ENCODE data around the gene UAP1L1. TPM values are rescaled to one million over a fixed set of nuclear protein-coding genes. Genes with fewer than 3 reads are reported as not detected.

UAP1L1 gene
- total and polyA plus RNA-seq, 4 donors: 0.35 to 2.3 (median 1.7) TPM

DNA sequence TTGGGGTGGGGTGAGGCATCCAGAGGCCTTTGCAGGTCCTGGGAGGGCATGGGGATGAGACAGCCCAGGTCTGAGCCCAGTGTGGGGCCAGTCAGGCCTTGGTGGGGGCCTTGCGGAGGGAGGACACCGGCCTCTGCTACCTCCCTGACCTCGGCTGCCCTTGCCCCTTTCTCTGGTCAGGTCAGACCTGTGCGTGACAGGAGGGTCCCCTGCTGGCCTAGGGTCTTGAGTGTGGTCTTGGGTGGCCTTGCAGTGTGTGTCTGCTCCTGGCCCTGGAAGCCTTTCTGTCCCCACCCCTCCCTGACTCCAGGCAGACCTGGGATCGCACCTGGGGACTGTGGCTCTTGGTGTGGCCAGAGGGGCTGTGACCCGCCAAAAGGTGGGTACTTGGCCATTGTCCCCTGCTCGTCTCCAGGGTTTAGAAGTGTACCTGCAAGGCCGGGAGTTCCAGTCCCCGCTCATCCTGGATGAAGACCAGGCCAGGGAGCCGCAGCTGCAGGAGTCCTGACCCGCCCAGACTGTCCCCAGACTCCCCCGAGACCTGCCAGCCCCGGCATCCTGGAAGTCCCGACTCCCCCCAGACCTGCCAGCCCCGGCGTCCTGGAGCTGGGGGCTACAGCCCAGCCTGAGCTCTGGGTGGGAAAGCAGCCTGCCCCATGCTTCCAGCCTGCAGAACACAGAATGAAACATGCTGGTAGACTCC lies 5.1 kb downstream of the UAP1L1 start:
- WGBS: 91% methylated on average over 16 of the region's 16 CpGs
- TF ChIP-seq FOXA2 (IDR thresholded peaks at IDR 0.05): no peak
- no peak for TF ChIP-seq EGR1 (IDR thresholded peaks at IDR 0.05; ENCODE audit: low read depth in 2 of 2)
- no peak for TF ChIP-seq TAF1 (conservative IDR thresholded peaks at IDR 0.05)
- no peak for TF ChIP-seq GABPA (IDR thresholded peaks at IDR 0.05 in 1 of 2, conservative IDR thresholded peaks at IDR 0.05 in 1 of 2)
- no peak for DNase-seq (ENCODE audit: low spot score)
- H3K4me1 ChIP-seq (ENCODE audit: control insufficient read depth in 4 of 4, insufficient read depth in 4 of 4, low read length in 3 of 4): peaks cover 1 to 28% (median 17%) of the 10 kb centered on the region in 4 donors
- H3K9ac ChIP-seq (ENCODE audit: low read depth in 1 of 2, low read length in 2 of 2): no peak overlapping the region
- no peak overlapping the region for H3K4me3 ChIP-seq (ENCODE audit: low read depth in 1 of 3, low read length in 3 of 3)
- H3K9me3 ChIP-seq (ENCODE audit: control insufficient read depth in 4 of 4, low read length in 3 of 4): no peaks in the 10 kb centered on the region
- H3K27me3 ChIP-seq (ENCODE audit: control insufficient read depth in 4 of 4, insufficient read depth in 4 of 4, low read length in 3 of 4): peaks cover 0 to 6% (median 3%) of the 10 kb centered on the region in 4 donors
- H3K36me3 ChIP-seq (ENCODE audit: control insufficient read depth in 4 of 4, insufficient read depth in 3 of 4, low read depth in 1 of 4, low read length in 3 of 4): peaks cover 0 to 2% (median 0%) of the 10 kb centered on the region in 4 donors
- H3K27ac ChIP-seq (ENCODE audit: low read depth in 1 of 2, low read length in 2 of 2): no peak overlapping the region

GRCh38 chr9:137082925-137083290 lies 5.6 kb downstream of the UAP1L1 start:
- DNase-seq (ENCODE audit: low spot score): no peak
- H3K36me3 ChIP-seq (ENCODE audit: control insufficient read depth in 4 of 4, insufficient read depth in 3 of 4, low read depth in 1 of 4, low read length in 3 of 4): peaks cover 0 to 2% (median 0%) of the 10 kb centered on the region in 4 donors
- H3K9me3 ChIP-seq (ENCODE audit: control insufficient read depth in 4 of 4, low read length in 3 of 4): no peaks in the 10 kb centered on the region
- no peak overlapping the region for H3K27ac ChIP-seq (ENCODE audit: low read depth in 1 of 2, low read length in 2 of 2)
- peaks cover 6 to 28% (median 16%) of the 10 kb centered on the region in 4 donors for H3K4me1 ChIP-seq (ENCODE audit: control insufficient read depth in 4 of 4, insufficient read depth in 4 of 4, low read length in 3 of 4)
- WGBS: 83% methylated on average over 8 of the region's 8 CpGs
- TF ChIP-seq HNF4G (IDR thresholded peaks at IDR 0.05) (no peak), TAF1 (conservative IDR thresholded peaks at IDR 0.05) (no peak), HNF4A (conservative IDR thresholded peaks at IDR 0.05) (no peak), FOXA2 (IDR thresholded peaks at IDR 0.05) (no peak), SP1 (IDR thresholded peaks at IDR 0.05) (no peak), YY1 (IDR thresholded peaks at IDR 0.05) (no peak), RXRA (IDR thresholded peaks at IDR 0.05) (no peak), CTCF (IDR thresholded peaks at IDR 0.05; ENCODE audit: low read depth, low read length, missing input control) (no peak)
- TF ChIP-seq, protein P1, sequence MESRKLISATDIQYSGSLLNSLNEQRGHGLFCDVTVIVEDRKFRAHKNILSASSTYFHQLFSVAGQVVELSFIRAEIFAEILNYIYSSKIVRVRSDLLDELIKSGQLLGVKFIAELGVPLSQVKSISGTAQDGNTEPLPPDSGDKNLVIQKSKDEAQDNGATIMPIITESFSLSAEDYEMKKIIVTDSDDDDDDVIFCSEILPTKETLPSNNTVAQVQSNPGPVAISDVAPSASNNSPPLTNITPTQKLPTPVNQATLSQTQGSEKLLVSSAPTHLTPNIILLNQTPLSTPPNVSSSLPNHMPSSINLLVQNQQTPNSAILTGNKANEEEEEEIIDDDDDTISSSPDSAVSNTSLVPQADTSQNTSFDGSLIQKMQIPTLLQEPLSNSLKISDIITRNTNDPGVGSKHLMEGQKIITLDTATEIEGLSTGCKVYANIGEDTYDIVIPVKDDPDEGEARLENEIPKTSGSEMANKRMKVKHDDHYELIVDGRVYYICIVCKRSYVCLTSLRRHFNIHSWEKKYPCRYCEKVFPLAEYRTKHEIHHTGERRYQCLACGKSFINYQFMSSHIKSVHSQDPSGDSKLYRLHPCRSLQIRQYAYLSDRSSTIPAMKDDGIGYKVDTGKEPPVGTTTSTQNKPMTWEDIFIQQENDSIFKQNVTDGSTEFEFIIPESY (IDR thresholded peaks at IDR 0.05): no peak
- TF ChIP-seq, protein P2, sequence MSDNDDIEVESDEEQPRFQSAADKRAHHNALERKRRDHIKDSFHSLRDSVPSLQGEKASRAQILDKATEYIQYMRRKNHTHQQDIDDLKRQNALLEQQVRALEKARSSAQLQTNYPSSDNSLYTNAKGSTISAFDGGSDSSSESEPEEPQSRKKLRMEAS (IDR thresholded peaks at IDR 0.05): no peak
- TF ChIP-seq, protein P3, sequence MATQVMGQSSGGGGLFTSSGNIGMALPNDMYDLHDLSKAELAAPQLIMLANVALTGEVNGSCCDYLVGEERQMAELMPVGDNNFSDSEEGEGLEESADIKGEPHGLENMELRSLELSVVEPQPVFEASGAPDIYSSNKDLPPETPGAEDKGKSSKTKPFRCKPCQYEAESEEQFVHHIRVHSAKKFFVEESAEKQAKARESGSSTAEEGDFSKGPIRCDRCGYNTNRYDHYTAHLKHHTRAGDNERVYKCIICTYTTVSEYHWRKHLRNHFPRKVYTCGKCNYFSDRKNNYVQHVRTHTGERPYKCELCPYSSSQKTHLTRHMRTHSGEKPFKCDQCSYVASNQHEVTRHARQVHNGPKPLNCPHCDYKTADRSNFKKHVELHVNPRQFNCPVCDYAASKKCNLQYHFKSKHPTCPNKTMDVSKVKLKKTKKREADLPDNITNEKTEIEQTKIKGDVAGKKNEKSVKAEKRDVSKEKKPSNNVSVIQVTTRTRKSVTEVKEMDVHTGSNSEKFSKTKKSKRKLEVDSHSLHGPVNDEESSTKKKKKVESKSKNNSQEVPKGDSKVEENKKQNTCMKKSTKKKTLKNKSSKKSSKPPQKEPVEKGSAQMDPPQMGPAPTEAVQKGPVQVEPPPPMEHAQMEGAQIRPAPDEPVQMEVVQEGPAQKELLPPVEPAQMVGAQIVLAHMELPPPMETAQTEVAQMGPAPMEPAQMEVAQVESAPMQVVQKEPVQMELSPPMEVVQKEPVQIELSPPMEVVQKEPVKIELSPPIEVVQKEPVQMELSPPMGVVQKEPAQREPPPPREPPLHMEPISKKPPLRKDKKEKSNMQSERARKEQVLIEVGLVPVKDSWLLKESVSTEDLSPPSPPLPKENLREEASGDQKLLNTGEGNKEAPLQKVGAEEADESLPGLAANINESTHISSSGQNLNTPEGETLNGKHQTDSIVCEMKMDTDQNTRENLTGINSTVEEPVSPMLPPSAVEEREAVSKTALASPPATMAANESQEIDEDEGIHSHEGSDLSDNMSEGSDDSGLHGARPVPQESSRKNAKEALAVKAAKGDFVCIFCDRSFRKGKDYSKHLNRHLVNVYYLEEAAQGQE (IDR thresholded peaks at IDR 0.05): no peak
- H3K4me3 ChIP-seq (ENCODE audit: low read depth in 1 of 3, low read length in 3 of 3): no peak overlapping the region
- H3K27me3 ChIP-seq (ENCODE audit: control insufficient read depth in 4 of 4, insufficient read depth in 4 of 4, low read length in 3 of 4): peaks cover 0 to 6% (median 3%) of the 10 kb centered on the region in 4 donors
- H3K9ac ChIP-seq (ENCODE audit: low read depth in 1 of 2, low read length in 2 of 2): no peak overlapping the region

Data from liver (tissue), 9 donors.